H1 (cell line): ENCODE measurements around the gene USP49. TPM values are rescaled to one million over a fixed set of nuclear protein-coding genes. Genes with fewer than 3 reads are reported as not detected.

Experiments used
- CTCF ChIA-PET: fragments of 300-600 bp; sonication (Branson Sonifier 250); formaldehyde crosslinking; loops from one replicate; lab custom pipeline; 2021; ENCODE audit not compliant: partially characterized antibody; lab: Charles Lee
- POLR2A ChIA-PET: fragments of 300-600 bp; sonication (Branson Sonifier 250); formaldehyde crosslinking; loops from one replicate; lab custom pipeline; 2021; ENCODE audit warnings: inconsistent platforms; ENCODE audit not compliant: partially characterized antibody; lab: Charles Lee
- DNase-seq, 2 experiments: peaks; one replicate each; pipeline versions ENCODE4 v3.0.0 to v3.0.0-alpha.2; 2010 to 2022; ENCODE audit warnings: low spot score in 2 of 2, low read depth in 1 of 2, mixed read lengths in 1 of 2
- FAIRE-seq: peaks from 2 replicates; lab custom pipeline; 2011; peaks lifted over from hg19 to GRCh38; lab: Jason Lieb, UNC
- H2AFZ ChIP-seq: 2 replicates; pipeline ENCODE4 v1.8.1; 2012; ENCODE audit warnings: low read length, inconsistent platforms
- H2AK5ac ChIP-seq: 2 replicates; pipeline ENCODE4 v1.6.1; 2013; ENCODE audit warnings: low read depth, low read length
- H2BK120ac ChIP-seq: replicated peaks from 2 replicates; pipeline ENCODE3; 2013; ENCODE audit warnings: low read depth, low read length, inconsistent platforms
- H2BK12ac ChIP-seq: 2 replicates; pipeline ENCODE4 v1.6.1; 2013; ENCODE audit warnings: low read depth, low read length
- H2BK15ac ChIP-seq: 2 replicates; pipeline ENCODE4 v1.6.1; 2013; ENCODE audit warnings: low read length
- H2BK20ac ChIP-seq: 2 replicates; pipeline ENCODE4 v1.6.1; 2013; ENCODE audit warnings: low read length
- H2BK5ac ChIP-seq: 2 replicates; pipeline ENCODE4 v1.6.1; 2013; ENCODE audit warnings: low read depth, low read length
- H3K14ac ChIP-seq: 2 replicates; pipeline ENCODE4 v1.6.1; 2013; ENCODE audit warnings: inconsistent platforms; ENCODE audit not compliant: insufficient read length
- H3K18ac ChIP-seq: 2 replicates; pipeline ENCODE4 v1.6.1; 2013; ENCODE audit warnings: low read length; ENCODE audit errors: extremely low read depth
- H3K23ac ChIP-seq: 2 replicates; pipeline ENCODE4 v1.6.1; 2013; ENCODE audit warnings: inconsistent platforms; ENCODE audit not compliant: insufficient read length
- H3K23me2 ChIP-seq: 2 replicates; pipeline ENCODE4 v1.6.1; 2013; ENCODE audit warnings: low read depth, low read length
- H3K27ac ChIP-seq: 2 replicates; pipeline ENCODE4 v1.6.1; 2011; ENCODE audit warnings: low read depth, low read length, inconsistent platforms
- H3K27me3 ChIP-seq, 4 experiments: replicated peaks in 1 of 4; 1 replicate in 1 of 4; 2 replicates in 3 of 4; pipeline versions ENCODE4 v1.6.1 to v1.8.1; 2011 to 2013; ENCODE audit warnings: low read length in 3 of 4, mild to moderate bottlenecking in 3 of 4, inconsistent platforms in 2 of 4, mixed read lengths in 2 of 4, moderate library complexity in 1 of 4; ENCODE audit not compliant: control insufficient read depth in 3 of 4, insufficient read depth in 3 of 4; ENCODE audit errors: extremely low read depth in 1 of 4
- H3K36me3 ChIP-seq, 4 experiments: 2 replicates each; pipeline versions ENCODE4 v1.6.1 to v1.8.1; 2011 to 2013; ENCODE audit warnings: mild to moderate bottlenecking in 4 of 4, low read length in 3 of 4, moderate library complexity in 2 of 4, control low read depth in 1 of 4, inconsistent platforms in 1 of 4; ENCODE audit not compliant: insufficient read depth in 4 of 4, control insufficient read depth in 2 of 4
- H3K4ac ChIP-seq: replicated peaks from 2 replicates; pipeline ENCODE3; 2013; ENCODE audit warnings: low read length, low read depth, mixed read lengths, inconsistent platforms; ENCODE audit not compliant: insufficient read length
- H3K4me1 ChIP-seq, 4 experiments: replicated peaks in 1 of 4; 1 replicate in 1 of 4; 2 replicates in 3 of 4; pipeline versions ENCODE4 v1.6.1 to v1.8.1; 2011 to 2013; ENCODE audit warnings: low read length in 3 of 4, inconsistent platforms in 2 of 4, mixed read lengths in 1 of 4; ENCODE audit not compliant: insufficient read depth in 4 of 4, control insufficient read depth in 3 of 4
- H3K4me2 ChIP-seq, 2 experiments: 2 replicates each; pipeline versions ENCODE4 v1.6.1 to v1.8.1; 2011 to 2013; ENCODE audit warnings: low read depth in 2 of 2, low read length in 2 of 2, control low read depth in 1 of 2, inconsistent platforms in 1 of 2, mild to moderate bottlenecking in 1 of 2; ENCODE audit not compliant: insufficient read depth in 1 of 2
- H3K4me3 ChIP-seq, 4 experiments: fragments of 200-600, 300-600 bp in 1 of 4; sonication (generic), shearing (Covaris generic), sonication (Bioruptor Twin) in 1 of 4; 2 replicates each; pipeline versions ENCODE4 v1.5.1 to v1.8.1; 2011 to 2016; ENCODE audit warnings: low read length in 4 of 4, low read depth in 3 of 4, control low read depth in 2 of 4, inconsistent platforms in 2 of 4, mild to moderate bottlenecking in 2 of 4, mixed read lengths in 1 of 4, moderate library complexity in 1 of 4; ENCODE audit not compliant: insufficient read depth in 2 of 4; ENCODE audit errors: extremely low read depth in 1 of 4
- H3K56ac ChIP-seq: replicated peaks from 2 replicates; pipeline ENCODE3; 2013; ENCODE audit warnings: low read depth, mild to moderate bottlenecking, mixed read lengths, low read length, inconsistent platforms; ENCODE audit not compliant: insufficient read length
- H3K79me1 ChIP-seq: 2 replicates; pipeline ENCODE4 v1.6.1; 2013; ENCODE audit warnings: low read depth, low read length, control low read depth
- H3K79me2 ChIP-seq, 2 experiments: 2 replicates each; pipeline versions ENCODE4 v1.6.1 to v1.8.1; 2012 to 2013; ENCODE audit warnings: low read length in 2 of 2, mild to moderate bottlenecking in 2 of 2, inconsistent platforms in 1 of 2; ENCODE audit not compliant: insufficient read depth in 2 of 2, control insufficient read depth in 1 of 2
- H3K9ac ChIP-seq, 4 experiments: replicated peaks in 1 of 4; 1 replicate in 1 of 4; 2 replicates in 3 of 4; pipeline versions ENCODE4 v1.6.1 to v1.8.1; 2011 to 2013; ENCODE audit warnings: low read depth in 3 of 4, low read length in 3 of 4, control low read depth in 2 of 4, mild to moderate bottlenecking in 2 of 4, moderate library complexity in 2 of 4, inconsistent platforms in 1 of 4; ENCODE audit errors: extremely low read depth in 1 of 4
- H3K9me3 ChIP-seq, 2 experiments: 2 replicates each; pipeline versions ENCODE4 v1.6.1 to v1.8.1; 2012 to 2013; ENCODE audit warnings: mild to moderate bottlenecking in 2 of 2, moderate library complexity in 2 of 2, control low read depth in 1 of 2, inconsistent platforms in 1 of 2, low read depth in 1 of 2, low read length in 1 of 2, mixed read lengths in 1 of 2; ENCODE audit not compliant: insufficient read depth in 2 of 2
- H4K20me1 ChIP-seq, 2 experiments: replicated peaks in 1 of 2; 2 replicates each; pipeline versions ENCODE3 to v1.8.1; 2011 to 2013; ENCODE audit warnings: inconsistent platforms in 2 of 2, low read length in 2 of 2, mild to moderate bottlenecking in 1 of 2; ENCODE audit not compliant: insufficient read depth in 2 of 2, control insufficient read depth in 1 of 2
- H4K5ac ChIP-seq: 2 replicates; pipeline ENCODE4 v1.6.1; 2013; ENCODE audit warnings: low read length, low read depth, mixed read lengths, inconsistent platforms; ENCODE audit not compliant: insufficient read length
- H4K8ac ChIP-seq: 2 replicates; pipeline ENCODE4 v1.8.0; 2013; ENCODE audit warnings: mild to moderate bottlenecking, moderate library complexity, low read length, inconsistent platforms; ENCODE audit not compliant: insufficient read depth; ENCODE audit errors: extremely low read depth
- H4K91ac ChIP-seq: replicated peaks from 2 replicates; pipeline ENCODE3; 2013; ENCODE audit warnings: low read length, mixed read lengths, inconsistent platforms; ENCODE audit not compliant: insufficient read length
- CBX5 ChIP-seq: fragments of 300-800, 300-1000 bp; sonication (generic); IDR thresholded peaks from 2 replicates; pipeline ENCODE4 v1.7.1; 2016; ENCODE audit warnings: antibody characterized with exemption, low read length, low read depth
- CBX8 ChIP-seq: fragments of 300-800, 300-1000 bp; sonication (generic); IDR thresholded peaks from 2 replicates; pipeline ENCODE4 v1.7.1; 2016; ENCODE audit warnings: low read depth, low read length, borderline replicate concordance
- CHD2 ChIP-seq: IDR thresholded peaks from 2 replicates; pipeline ENCODE4 v1.6.1; 2012; ENCODE audit warnings: low read length, improper control_type of control experiment
- EGR1 ChIP-seq: IDR thresholded peaks from 2 replicates; pipeline ENCODE4 v1.6.1; 2011; ENCODE audit warnings: low read depth, low read length, borderline replicate concordance
- GABPA ChIP-seq: IDR thresholded peaks from 2 replicates; pipeline ENCODE4 v1.6.1; 2011; ENCODE audit warnings: mild to moderate bottlenecking, low read length, moderate library complexity, borderline replicate concordance; ENCODE audit not compliant: insufficient read depth
- GTF2F1 ChIP-seq: IDR thresholded peaks from 2 replicates; pipeline ENCODE4 v1.6.1; 2012; ENCODE audit warnings: low read depth, low read length, improper control_type of control experiment, borderline replicate concordance
- HDAC2 ChIP-seq, 2 experiments: fragments of 300-600 bp in 1 of 2; sonication (generic) in 1 of 2; IDR thresholded peaks; 2 replicates each; pipeline ENCODE4 v1.6.1; 2011 to 2012; ENCODE audit warnings: low read depth in 2 of 2, low read length in 2 of 2, mild to moderate bottlenecking in 2 of 2, moderate library complexity in 2 of 2, borderline replicate concordance in 1 of 2, inconsistent platforms in 1 of 2
- MAX ChIP-seq: IDR thresholded peaks from 2 replicates; pipeline ENCODE4 v1.6.1; 2012; ENCODE audit warnings: inconsistent platforms
- POLR2AphosphoS5 ChIP-seq: IDR thresholded peaks from 2 replicates; pipeline ENCODE4 v1.6.1; 2011; ENCODE audit warnings: low read depth, low read length
- POU5F1 ChIP-seq: IDR thresholded peaks from 2 replicates; pipeline ENCODE4 v1.6.1; 2011; ENCODE audit warnings: low read depth, mild to moderate bottlenecking, low read length, moderate library complexity
- SAP30 ChIP-seq: fragments of 300-600 bp; sonication (generic); IDR thresholded peaks from 2 replicates; pipeline ENCODE4 v1.7.1; 2012; ENCODE audit warnings: low read length, moderate library complexity, mild to moderate bottlenecking, inconsistent platforms; ENCODE audit not compliant: insufficient read depth, insufficient replicate concordance
- SIN3A ChIP-seq, 2 experiments: IDR thresholded peaks in 1 of 2; conservative IDR thresholded peaks in 1 of 2; 2 replicates each; pipeline ENCODE4 v1.6.1; 2011 to 2012; ENCODE audit warnings: low read length in 2 of 2, improper control_type of control experiment in 1 of 2, low read depth in 1 of 2, mild to moderate bottlenecking in 1 of 2
- SIRT6 ChIP-seq: IDR thresholded peaks from one replicate; pipeline ENCODE4 v1.7.1; 2012; ENCODE audit warnings: low read length, inconsistent platforms
- TAF7 ChIP-seq: optimal IDR thresholded peaks from 2 replicates; pipeline ENCODE3; 2011; ENCODE audit warnings: low read depth, mild to moderate bottlenecking, inconsistent platforms, low read length, moderate library complexity, borderline replicate concordance
- WGBS, 2 experiments: shearing (Covaris generic) in 1 of 2; methylation state at CpG; one replicate each; pipeline versions ENCODE4 v1.1.6 to v1.1.7; 2013 to 2015; ENCODE audit warnings: low lambda C conversion rate in 2 of 2, mixed read lengths in 2 of 2, inconsistent platforms in 1 of 2, low coverage in 1 of 2, missing lambda C conversion rate in 1 of 2; ENCODE audit not compliant: insufficient replicate concordance in 2 of 2, insufficient coverage in 1 of 2, insufficient read length in 1 of 2; ENCODE audit errors: extremely low coverage in 1 of 2, missing lambda C conversion rate in 1 of 2; 5-methylcytosine and 5-hydroxymethylcytosine counted together
- polyA plus RNA-seq, 7 experiments: library from polyadenylated mRNA; depleted of rRNA in 3 of 7; stranded (reverse) in 5 of 7; unstranded in 2 of 7; fragments of >200 nt in 5 of 7; fragments of 200-250 nt in 2 of 7; gene quantifications; 1 replicate in 5 of 7; 2 replicates in 1 of 7; 4 replicates in 1 of 7; pipeline versions ENCODE4 v1.2.1 to v1.2.3, GENCODE V29; 2011 to 2013; ENCODE audit warnings: missing spikeins in 2 of 7, mixed read lengths in 2 of 7
- total RNA-seq: library from RNA; stranded (reverse); fragmentation: NEBNext Ultra II Directional; extraction: Animal tissue kit (Norgen Biotek cat#: 25700); gene quantifications from 2 replicates; pipeline ENCODE4 v1.2.1, GENCODE V29; 2021

Gene USP49
- total and polyA plus RNA-seq, 2 of the 8 experiments (the other 6 are each of a cell fraction or from before 2014, with no cell fraction given) = 6.9 to 24.4 TPM

- Histone ChIP-seq H2BK120ac (no peak overlapping the region), H3K56ac (no peak overlapping the region), H3K9me3 (no peaks in the 10 kb centered on the region), H2BK12ac (no peak overlapping the region), H2AK5ac (no peak overlapping the region), H3K27me3 (no peaks in the 10 kb centered on the region), H3K4me1 (no peaks in the 10 kb centered on the region), H3K23ac (no peak overlapping the region), H3K36me3 (peaks cover 0 to 13% (median 0%) of the 10 kb centered on the region in 4 experiments; a peak in 3 of 8 replicates), H2BK15ac (no peak overlapping the region), H3K27ac (no peak overlapping the region), H4K91ac (no peak overlapping the region), H2AFZ (no peak overlapping the region), H2BK20ac (no peak overlapping the region), H4K8ac (no peak overlapping the region), H3K79me1 (no peaks in the 10 kb centered on the region), H3K4me3 (no peak overlapping the region), H3K18ac (no peak overlapping the region), H3K9ac (no peak overlapping the region), H4K5ac (no peak overlapping the region), H2BK5ac (no peak overlapping the region), H3K14ac (no peak overlapping the region), H4K20me1 (peaks cover 0 to 2% of the 10 kb centered on the region in 2 experiments), H3K79me2 (no peaks in the 10 kb centered on the region), H3K4ac (no peak overlapping the region), H3K23me2 (no peaks in the 10 kb centered on the region), H3K4me2 (no peak overlapping the region)
- WGBS, 2 experiments = 86% methylated on average over 2 of the region's 2 CpGs; no CpG with 5 or more reads in 1 of the 2 experiments
- DNase-seq = no peak
- no peak for FAIRE-seq
- POLR2A ChIA-PET = interaction anchor here (1.0 to 1.4 kb wide), 2 partner anchors 10 to 50 kb away, joined by 3 read pairs; partner anchors contain the start of genes BYSL and MED20
- CTCF ChIA-PET = interaction anchor here (1.7 to 5.7 kb wide), 2 partner anchors 25 to 173 kb away, joined by 5 to 26 read pairs; no protein-coding TSS in a partner anchor
- TF ChIP-seq TAF7 (no peak), POU5F1 (no peak), GABPA (no peak), MAX (no peak), GTF2F1 (no peak), CBX5 (no peak), EGR1 (no peak), POLR2AphosphoS5 (no peak), CBX8 (no peak), SIRT6 (no peak), CHD2 (no peak), SIN3A (conservative IDR thresholded peaks at IDR 0.05 in 1 of 2, IDR thresholded peaks at IDR 0.05 in 1 of 2; ENCODE audit: low read depth in 1 of 2, low read length in 2 of 2) (no peak), SAP30 (no peak), HDAC2 (IDR thresholded peaks at IDR 0.05; ENCODE audit: borderline replicate concordance in 1 of 2, low read depth in 2 of 2, low read length in 2 of 2) (no peak)
Observed at GRCh38 chr6:41871691-41872090, 23.5 kb downstream of the USP49 start.
